Breast epithelium (tissue), 3 donors: Measurements from ENCODE around the gene RPL26.

ENCODE experiments used
- CTCF ChIP-seq, 3 donors: fragments of 450-650 bp; IDR thresholded peaks; one replicate each; pipeline ENCODE4 v1.5.1; 2016 to 2017; ENCODE audit warnings: antibody characterized with exemption in 3 of 3, mild to moderate bottlenecking in 3 of 3, moderate library complexity in 3 of 3
- POLR2A ChIP-seq: fragments of 450-650 bp; IDR thresholded peaks from one replicate; pipeline ENCODE4 v1.6.1; 2016; ENCODE audit warnings: antibody characterized with exemption, mild to moderate bottlenecking, moderate library complexity

GRCh38 chr17:8383143-8383822 is at the start of gene RPL26:
- TF ChIP-seq POLR2A, result peak; percentile 76
- peak; percentile 99 to 100 (median 100) for TF ChIP-seq CTCF (IDR thresholded peaks at IDR 0.05)
